Right atrium auricular region (tissue), 2 donors: Measurements from ENCODE around the gene H2BW1. TPM values are rescaled to one million over a fixed set of nuclear protein-coding genes. Genes with fewer than 3 reads are reported as not detected.
"Not testable (repeated sequence)": the region's sequence is repeated elsewhere in the genome, so short reads cannot be mapped to it uniquely, and the experiment has no call there.

ENCODE experiments used
- DNase-seq: peaks from one replicate; pipeline ENCODE4 v3.0.0-alpha.2; 2019; ENCODE audit warnings: low spot score
- H3K27ac ChIP-seq, 2 donors: fragments of 200-600 bp; sonication (generic); 1 replicate in 1 of 2; 2 replicates in 1 of 2; pipeline ENCODE4 v1.5.1; 2016 to 2019
- H3K27me3 ChIP-seq, 2 donors: fragments of 200-600 bp; sonication (generic); one replicate each; pipeline versions ENCODE4 v1.5.1 to v1.6.0; 2017 to 2019
- H3K36me3 ChIP-seq: fragments of 200-600 bp; sonication (generic); one replicate; pipeline ENCODE4 v1.5.1; 2016
- H3K4me1 ChIP-seq, 2 donors: fragments of 200-600 bp; sonication (generic); one replicate each; pipeline versions ENCODE4 v1.5.1 to v1.6.0; 2017 to 2019
- H3K4me3 ChIP-seq, 2 donors: fragments of 200-600 bp; sonication (generic); 1 replicate in 1 of 2; 2 replicates in 1 of 2; pipeline ENCODE4 v1.5.1; 2017 to 2019; ENCODE audit warnings: mild to moderate bottlenecking in 1 of 2, moderate library complexity in 1 of 2
- H3K9me3 ChIP-seq, 2 donors: fragments of 200-600 bp; sonication (generic); one replicate each; pipeline ENCODE4 v1.5.1; 2019
- total RNA-seq, 2 donors: library from RNA; depleted of rRNA; stranded (reverse); fragments of >200 nt; gene quantifications; one replicate each; pipeline ENCODE4 v1.1.0, GENCODE V29; 2016
- TF ChIP-seq, protein P1 (sequence below), 2 donors: fragments of 200-600 bp; sonication (generic); IDR thresholded peaks; one replicate each; pipeline ENCODE4 v1.5.1; 2019; ENCODE audit warnings: antibody characterized with exemption in 2 of 2

Gene H2BW1
- total RNA-seq, 2 donors from 2014 or later, result not detected

DNA sequence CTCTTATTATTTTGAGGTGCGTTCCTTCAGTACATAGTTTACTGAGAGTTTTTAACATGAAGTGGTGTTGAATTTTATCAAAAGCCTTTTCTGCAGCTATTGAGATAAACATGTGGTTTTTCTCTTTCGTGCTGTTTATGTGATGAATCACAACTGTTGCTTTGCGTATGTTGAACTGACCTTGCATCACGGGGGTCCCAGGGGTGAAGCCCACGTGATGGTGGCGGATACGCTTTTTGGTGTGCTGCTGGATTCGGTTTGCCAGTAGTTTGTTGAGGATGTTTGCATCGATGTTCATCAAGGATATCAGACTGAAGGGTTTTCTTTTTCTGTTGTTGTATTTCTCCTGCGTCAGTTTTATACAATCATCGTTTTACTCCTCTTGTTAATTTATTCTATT, 4.6 kb upstream of the H2BW1 start:
- TF ChIP-seq, protein P1, sequence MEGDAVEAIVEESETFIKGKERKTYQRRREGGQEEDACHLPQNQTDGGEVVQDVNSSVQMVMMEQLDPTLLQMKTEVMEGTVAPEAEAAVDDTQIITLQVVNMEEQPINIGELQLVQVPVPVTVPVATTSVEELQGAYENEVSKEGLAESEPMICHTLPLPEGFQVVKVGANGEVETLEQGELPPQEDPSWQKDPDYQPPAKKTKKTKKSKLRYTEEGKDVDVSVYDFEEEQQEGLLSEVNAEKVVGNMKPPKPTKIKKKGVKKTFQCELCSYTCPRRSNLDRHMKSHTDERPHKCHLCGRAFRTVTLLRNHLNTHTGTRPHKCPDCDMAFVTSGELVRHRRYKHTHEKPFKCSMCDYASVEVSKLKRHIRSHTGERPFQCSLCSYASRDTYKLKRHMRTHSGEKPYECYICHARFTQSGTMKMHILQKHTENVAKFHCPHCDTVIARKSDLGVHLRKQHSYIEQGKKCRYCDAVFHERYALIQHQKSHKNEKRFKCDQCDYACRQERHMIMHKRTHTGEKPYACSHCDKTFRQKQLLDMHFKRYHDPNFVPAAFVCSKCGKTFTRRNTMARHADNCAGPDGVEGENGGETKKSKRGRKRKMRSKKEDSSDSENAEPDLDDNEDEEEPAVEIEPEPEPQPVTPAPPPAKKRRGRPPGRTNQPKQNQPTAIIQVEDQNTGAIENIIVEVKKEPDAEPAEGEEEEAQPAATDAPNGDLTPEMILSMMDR (IDR thresholded peaks at IDR 0.05), result no peak
- H3K4me3 ChIP-seq, result no peak overlapping the region
- DNase-seq, result no peak

DNA sequence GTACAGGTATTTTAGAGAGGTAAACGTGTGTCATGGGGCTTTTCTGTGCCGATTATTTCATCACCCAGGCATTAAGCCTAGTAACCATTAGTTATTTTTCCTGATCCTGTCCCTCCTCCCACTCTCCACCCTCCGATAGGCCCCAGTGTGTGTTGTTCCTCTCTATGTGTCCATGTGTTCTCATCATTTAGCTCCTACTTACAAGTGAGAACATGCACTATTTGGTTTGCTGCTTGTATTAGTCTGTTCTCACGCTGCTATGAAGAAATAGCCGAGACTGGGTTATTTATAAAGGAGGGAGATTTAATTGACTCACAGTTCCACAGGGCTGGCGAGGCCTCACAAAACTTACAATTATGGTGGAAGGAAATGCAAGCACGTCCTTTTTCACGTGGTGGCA, 2.1 kb upstream of the H2BW1 start:
- not testable (repeated sequence) for H3K27me3 ChIP-seq, H3K4me1 ChIP-seq, H3K36me3 ChIP-seq, H3K4me3 ChIP-seq, H3K27ac ChIP-seq, DNase-seq
- peaks cover 0 to 14% of the 10 kb centered on the region in 2 donors for H3K9me3 ChIP-seq

More for the DNA sequence above, 4.6 kb upstream of the H2BW1 start:
- no peaks in the 10 kb centered on the region for H3K27me3 ChIP-seq
- H3K4me1 ChIP-seq, result no peaks in the 10 kb centered on the region
- H3K27ac ChIP-seq, result no peak overlapping the region
- H3K9me3 ChIP-seq, result peaks cover 0 to 5% of the 10 kb centered on the region in 2 donors
- H3K36me3 ChIP-seq, result no peaks in the 10 kb centered on the region

DNA sequence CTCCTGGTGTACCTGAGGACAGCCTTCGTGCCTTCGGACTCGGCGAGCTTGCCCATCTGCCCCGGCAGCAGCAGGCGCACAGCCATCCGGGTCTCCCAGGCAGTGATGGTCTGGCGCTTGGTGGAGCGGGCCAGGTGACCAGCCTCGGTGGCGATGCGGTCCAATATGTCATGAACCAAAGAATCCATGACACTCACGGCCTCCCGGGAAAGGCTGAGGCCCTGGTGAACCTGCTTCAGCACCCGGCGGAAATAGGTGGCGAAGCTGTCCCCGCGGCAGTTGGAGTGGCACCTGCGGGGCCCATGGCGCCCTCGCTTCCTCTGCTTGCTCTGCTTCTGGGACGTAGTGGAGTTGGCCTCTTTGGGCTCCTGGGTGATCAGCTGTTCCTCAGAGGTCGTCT, 350 bp downstream of the H2BW1 start:
- Histone ChIP-seq H3K4me3 (no peak overlapping the region), H3K36me3 (no peaks in the 10 kb centered on the region), H3K27ac (no peak overlapping the region), H3K9me3 (peaks cover 0 to 14% of the 10 kb centered on the region in 2 donors), H3K4me1 (no peaks in the 10 kb centered on the region), H3K27me3 (no peaks in the 10 kb centered on the region)
- no peak for DNase-seq
- TF ChIP-seq, protein P1 (IDR thresholded peaks at IDR 0.05), result no peak

DNA sequence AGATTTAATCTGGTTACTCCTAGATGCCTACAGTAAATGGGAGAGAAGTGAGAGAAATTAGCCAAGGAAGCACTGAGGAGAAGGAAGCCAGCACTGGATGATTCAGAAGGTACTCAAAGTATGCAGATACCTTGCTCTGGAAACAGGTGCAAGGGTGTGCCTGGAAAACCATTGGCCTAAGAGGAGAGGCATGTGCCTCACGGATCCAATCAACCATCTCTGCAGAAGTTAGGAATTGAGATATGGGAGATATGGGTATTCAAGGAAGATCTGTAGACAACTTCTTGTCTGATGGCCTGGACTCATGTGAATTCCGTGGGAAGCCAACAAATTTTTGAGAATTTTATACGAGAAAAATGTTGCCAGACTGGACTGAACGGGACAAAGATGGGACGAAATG, 4.7 kb downstream of the H2BW1 start:
- H3K4me1 ChIP-seq, result no peaks in the 10 kb centered on the region
- H3K27me3 ChIP-seq, result no peaks in the 10 kb centered on the region
- H3K9me3 ChIP-seq, result peaks cover 0 to 14% of the 10 kb centered on the region in 2 donors
- no peak overlapping the region for H3K4me3 ChIP-seq
- H3K36me3 ChIP-seq, result no peaks in the 10 kb centered on the region
- no peak for DNase-seq
- TF ChIP-seq, protein P1 (IDR thresholded peaks at IDR 0.05), result no peak
- H3K27ac ChIP-seq, result no peak overlapping the region

DNA sequence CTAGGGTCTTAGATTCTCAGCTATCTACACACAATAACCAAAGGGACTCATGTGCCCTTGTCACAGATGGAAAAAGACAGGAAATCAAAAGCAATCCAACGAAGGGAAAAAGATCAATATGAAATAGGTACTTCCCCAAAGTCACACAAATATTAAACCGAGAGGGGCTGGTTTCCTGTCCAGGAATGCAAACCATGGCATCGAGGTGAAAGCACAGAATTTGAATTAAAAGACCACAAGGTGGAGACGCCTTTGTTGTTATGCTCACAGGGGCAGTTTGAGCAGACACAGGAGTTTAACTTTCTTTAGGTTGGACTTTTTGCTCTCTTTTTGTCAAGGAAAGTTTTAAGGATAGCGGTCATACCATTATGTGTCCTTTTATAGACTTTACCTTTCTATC, 14.3 kb downstream of the H2BW1 start:
- no peak overlapping the region for H3K27ac ChIP-seq
- no peaks in the 10 kb centered on the region for H3K4me1 ChIP-seq
- TF ChIP-seq, protein P1 (IDR thresholded peaks at IDR 0.05), result no peak
- DNase-seq, result no peak
- H3K4me3 ChIP-seq, result no peak overlapping the region
- H3K27me3 ChIP-seq, result no peaks in the 10 kb centered on the region
- no peaks in the 10 kb centered on the region for H3K36me3 ChIP-seq
- H3K9me3 ChIP-seq, result no peaks in the 10 kb centered on the region

DNA sequence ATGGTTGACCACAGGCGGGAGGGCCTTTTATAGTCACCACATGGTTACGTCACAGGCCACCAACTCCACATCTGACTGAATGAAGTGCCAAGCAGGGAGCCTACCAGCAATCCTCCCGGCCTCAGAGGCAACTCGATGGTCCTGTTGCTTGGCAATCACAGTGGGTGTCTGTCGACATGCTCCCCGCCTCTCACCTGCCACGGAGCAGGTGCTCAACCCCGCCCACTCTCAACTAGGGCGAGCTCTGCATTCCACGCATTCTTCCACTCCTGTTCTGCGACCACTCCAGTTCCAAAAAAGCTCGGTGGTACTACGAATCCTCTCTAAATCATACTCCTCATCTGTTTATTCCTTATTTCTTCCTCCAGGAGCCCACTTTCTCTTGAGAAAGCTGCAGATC, 30.0 kb downstream of the H2BW1 start:
- not testable (repeated sequence) for H3K9me3 ChIP-seq, H3K27ac ChIP-seq, H3K36me3 ChIP-seq, DNase-seq, H3K27me3 ChIP-seq, H3K4me3 ChIP-seq, H3K4me1 ChIP-seq

DNA sequence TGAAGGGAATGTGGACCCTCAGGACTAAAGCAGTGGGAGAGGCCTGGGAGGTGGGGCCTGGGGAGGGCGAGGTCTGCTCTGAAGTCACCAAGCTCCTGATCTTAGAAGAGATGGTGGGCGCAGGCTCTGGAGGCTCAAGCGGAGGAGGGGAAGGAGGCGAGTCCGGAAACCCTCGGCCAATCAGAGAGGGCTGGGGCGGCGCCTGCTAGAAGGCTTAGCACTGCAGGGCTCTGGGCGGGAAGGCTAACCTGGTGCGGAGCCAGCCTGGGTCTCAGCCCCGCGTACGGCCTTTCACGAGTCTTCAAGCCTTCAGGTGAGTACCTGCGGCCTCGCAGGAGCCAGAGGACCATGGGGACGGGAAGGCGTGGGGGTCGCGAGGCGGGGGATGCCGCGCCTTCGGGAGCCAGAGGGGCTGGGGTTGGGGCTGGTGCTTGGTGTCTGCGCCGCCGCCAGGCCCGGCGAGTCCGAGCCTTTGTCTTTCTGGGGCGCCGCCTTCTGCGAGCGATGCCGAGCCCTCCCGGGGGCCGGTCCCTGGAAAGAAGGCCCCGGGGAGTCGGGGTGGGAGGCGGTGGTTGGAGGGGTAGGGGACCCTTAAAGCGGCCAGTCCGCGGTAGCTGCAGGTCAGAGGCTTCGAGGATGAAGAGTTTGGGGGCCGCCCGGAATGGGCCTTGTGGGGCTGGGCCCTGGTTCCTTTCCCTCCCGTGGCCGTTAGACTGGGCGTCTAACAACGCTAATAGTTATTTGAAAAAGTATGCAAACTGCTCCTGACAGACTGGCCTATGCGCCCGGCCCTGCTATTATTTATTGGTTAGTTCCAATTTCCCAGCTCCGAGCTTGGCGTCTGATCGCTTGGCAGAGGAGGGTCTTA, 50.9 kb downstream of the H2BW1 start, which contains the start of gene TMSB15B:
Gene TMSB15B (plus strand): TSS at position 217 of the 868 bp plus-strand sequence.
- not testable (repeated sequence) for H3K27ac ChIP-seq, H3K36me3 ChIP-seq, H3K4me3 ChIP-seq, DNase-seq, H3K27me3 ChIP-seq, H3K4me1 ChIP-seq, H3K9me3 ChIP-seq

Other genes with a start within 250 kb of the H2BW1 start
- 10 to 100 TPM; 10.6 to 11.9 TPM for gene PLP1, start 236.9 kb downstream of the H2BW1 start, total RNA-seq
- gene RAB9B, start 181.5 kb downstream of the H2BW1 start, total RNA-seq, result 10 to 100 TPM; 12.7 to 21.1 TPM
- gene TMSB15B, start 51.1 kb downstream of the H2BW1 start, total RNA-seq, result 1 to 10 TPM in 1 of 2 donors, not detected in 1; 2.4 TPM
- not detected for gene H2BW2, start 26.2 kb upstream of the H2BW1 start, total RNA-seq
- gene TMSB15C, start 62.5 kb upstream of the H2BW1 start, total RNA-seq, result under 1 TPM; 0.30 to 0.47 TPM
- under 1 TPM in 1 of 2 donors, not detected in 1; 0.43 TPM for gene ZCCHC18, start 98.8 kb upstream of the H2BW1 start, total RNA-seq
- 10 to 100 TPM; 10.7 to 13.5 TPM for gene SLC25A53, start 143.3 kb upstream of the H2BW1 start, total RNA-seq
- gene FAM199X, start 152.7 kb upstream of the H2BW1 start, total RNA-seq, result 10 to 100 TPM; 12.2 to 14.4 TPM
- not detected for gene ESX1, start 241.2 kb upstream of the H2BW1 start, total RNA-seq